ENCODE results near the gene MEGF6. TPM values are rescaled to one million over a fixed set of nuclear protein-coding genes. Genes with fewer than 3 reads are reported as not detected.

Gene MEGF6
- total RNA-seq, 1 donor from 2014 or later: 57.1 TPM

DNA sequence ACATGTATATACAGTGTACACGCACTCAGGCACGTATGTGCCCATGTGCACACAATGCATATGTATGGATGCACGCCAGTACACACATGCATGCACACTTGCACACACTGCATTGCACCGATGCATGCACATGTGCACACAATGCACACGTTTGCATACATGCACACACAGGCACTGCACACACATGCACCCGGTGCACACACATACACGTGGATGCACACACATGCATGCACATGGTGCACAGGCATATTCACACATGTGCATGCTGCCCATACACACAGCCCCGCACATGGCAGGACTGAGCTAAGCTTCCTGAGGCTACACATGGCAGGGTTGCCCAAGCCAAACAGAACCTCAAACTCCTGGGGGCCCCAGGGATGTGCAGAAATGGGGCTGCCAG, 137.3 kb downstream of the MEGF6 start:
- no peak for DNase-seq
- Histone ChIP-seq H3K27me3 (ENCODE audit: low read depth) (no peaks in the 10 kb centered on the region), H3K4me1 (no peaks in the 10 kb centered on the region), H3K27ac (no peak overlapping the region), H3K36me3 (no peaks in the 10 kb centered on the region), H3K4me3 (no peak overlapping the region), H3K9me3 (no peaks in the 10 kb centered on the region)
- TF ChIP-seq, protein P1, sequence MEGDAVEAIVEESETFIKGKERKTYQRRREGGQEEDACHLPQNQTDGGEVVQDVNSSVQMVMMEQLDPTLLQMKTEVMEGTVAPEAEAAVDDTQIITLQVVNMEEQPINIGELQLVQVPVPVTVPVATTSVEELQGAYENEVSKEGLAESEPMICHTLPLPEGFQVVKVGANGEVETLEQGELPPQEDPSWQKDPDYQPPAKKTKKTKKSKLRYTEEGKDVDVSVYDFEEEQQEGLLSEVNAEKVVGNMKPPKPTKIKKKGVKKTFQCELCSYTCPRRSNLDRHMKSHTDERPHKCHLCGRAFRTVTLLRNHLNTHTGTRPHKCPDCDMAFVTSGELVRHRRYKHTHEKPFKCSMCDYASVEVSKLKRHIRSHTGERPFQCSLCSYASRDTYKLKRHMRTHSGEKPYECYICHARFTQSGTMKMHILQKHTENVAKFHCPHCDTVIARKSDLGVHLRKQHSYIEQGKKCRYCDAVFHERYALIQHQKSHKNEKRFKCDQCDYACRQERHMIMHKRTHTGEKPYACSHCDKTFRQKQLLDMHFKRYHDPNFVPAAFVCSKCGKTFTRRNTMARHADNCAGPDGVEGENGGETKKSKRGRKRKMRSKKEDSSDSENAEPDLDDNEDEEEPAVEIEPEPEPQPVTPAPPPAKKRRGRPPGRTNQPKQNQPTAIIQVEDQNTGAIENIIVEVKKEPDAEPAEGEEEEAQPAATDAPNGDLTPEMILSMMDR (IDR thresholded peaks at IDR 0.05): no peak
- ATAC-seq: no peak
- intact Hi-C loops (cut with DNase I): no loop called here

DNA sequence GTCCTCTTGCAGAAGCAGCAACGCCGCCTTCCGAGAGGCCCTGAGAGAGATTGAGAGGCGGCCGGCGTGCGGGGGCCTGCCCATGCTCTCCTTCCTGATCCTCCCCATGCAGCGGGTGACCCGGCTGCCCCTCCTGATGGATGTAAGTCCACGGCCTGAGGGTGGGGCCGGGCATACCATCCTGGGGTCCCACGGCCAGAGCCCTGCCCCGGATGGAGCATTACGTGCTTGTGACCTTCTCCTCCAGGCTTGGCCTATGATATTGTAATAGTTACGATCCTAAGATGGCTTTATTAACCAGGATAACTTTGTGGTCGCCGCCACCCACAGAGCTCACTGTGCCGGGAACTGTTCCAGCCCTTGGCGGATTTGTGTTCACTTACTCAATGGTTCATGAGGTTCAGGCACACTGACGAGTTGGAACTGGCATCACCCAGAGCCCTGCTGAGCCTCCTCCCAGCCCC, 137.9 kb downstream of the MEGF6 start:
- intact Hi-C loops (cut with DNase I): no loop called here
- TF ChIP-seq, protein P1 (IDR thresholded peaks at IDR 0.05): no peak
- DNase-seq (no peak), ATAC-seq (no peak)
- H3K9me3 ChIP-seq: no peaks in the 10 kb centered on the region
- H3K36me3 ChIP-seq: no peaks in the 10 kb centered on the region
- no peak overlapping the region for H3K27ac ChIP-seq
- no peak overlapping the region for H3K4me3 ChIP-seq
- no peaks in the 10 kb centered on the region for H3K4me1 ChIP-seq
- H3K27me3 ChIP-seq (ENCODE audit: low read depth): no peaks in the 10 kb centered on the region

- no peaks in the 10 kb centered on the region for H3K27me3 ChIP-seq (ENCODE audit: low read depth)
- H3K4me3 ChIP-seq: no peak overlapping the region
- ATAC-seq (no peak), DNase-seq (no peak)
- intact Hi-C loops (cut with DNase I): no loop called here
- H3K27ac ChIP-seq: no peak overlapping the region
- H3K36me3 ChIP-seq: no peaks in the 10 kb centered on the region
- H3K9me3 ChIP-seq: no peaks in the 10 kb centered on the region
- H3K4me1 ChIP-seq: no peaks in the 10 kb centered on the region
- TF ChIP-seq, protein P1 (IDR thresholded peaks at IDR 0.05): no peak
Observed at GRCh38 chr1:3472906-3473305, 138.4 kb downstream of the MEGF6 start.

DNA sequence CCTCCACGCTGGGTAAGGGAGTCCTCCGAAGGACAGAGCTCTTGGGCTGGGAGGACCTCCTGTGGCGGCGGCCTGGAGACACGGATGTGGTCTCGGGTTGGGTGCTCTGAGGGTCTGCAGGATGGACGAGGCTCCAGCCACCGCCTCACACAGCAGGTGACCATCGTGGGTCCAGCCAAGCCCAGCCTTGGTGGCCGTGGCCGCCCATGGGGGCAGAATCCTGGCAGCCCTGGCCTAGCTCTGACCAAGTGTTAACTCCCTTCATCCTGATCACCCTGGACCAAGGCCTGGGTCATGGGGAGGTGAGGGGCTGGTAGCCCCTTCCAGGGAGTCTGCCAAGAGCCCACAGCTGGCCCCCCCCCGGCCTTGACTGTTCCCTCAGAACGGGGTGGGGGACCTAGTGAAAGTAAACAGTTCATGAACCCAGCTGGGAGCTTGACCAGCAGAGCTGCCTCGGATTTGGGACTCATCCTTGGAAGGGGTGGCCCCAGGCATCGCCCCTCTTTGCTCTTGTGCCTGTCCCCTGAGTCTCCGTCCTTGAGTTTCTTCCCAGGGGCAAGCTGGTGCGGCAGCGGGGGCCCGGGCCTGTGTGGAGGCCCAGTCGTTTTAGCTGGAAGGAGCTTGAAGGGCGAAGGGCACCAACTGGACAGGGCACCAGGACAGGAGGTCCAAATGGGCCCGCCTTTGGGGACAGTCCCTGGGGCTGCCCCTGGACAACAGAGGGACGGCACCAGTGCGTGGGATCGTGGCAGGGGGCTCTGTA, 139.0 kb downstream of the MEGF6 start:
- ATAC-seq: no peak
- Histone ChIP-seq H3K27me3 (ENCODE audit: low read depth) (no peaks in the 10 kb centered on the region), H3K4me3 (no peak overlapping the region), H3K4me1 (no peaks in the 10 kb centered on the region), H3K27ac (no peak overlapping the region), H3K9me3 (no peaks in the 10 kb centered on the region), H3K36me3 (no peaks in the 10 kb centered on the region)
- TF ChIP-seq, protein P1 (IDR thresholded peaks at IDR 0.05): no peak
- intact Hi-C loops (cut with DNase I): no loop called here
- no peak for DNase-seq

DNA sequence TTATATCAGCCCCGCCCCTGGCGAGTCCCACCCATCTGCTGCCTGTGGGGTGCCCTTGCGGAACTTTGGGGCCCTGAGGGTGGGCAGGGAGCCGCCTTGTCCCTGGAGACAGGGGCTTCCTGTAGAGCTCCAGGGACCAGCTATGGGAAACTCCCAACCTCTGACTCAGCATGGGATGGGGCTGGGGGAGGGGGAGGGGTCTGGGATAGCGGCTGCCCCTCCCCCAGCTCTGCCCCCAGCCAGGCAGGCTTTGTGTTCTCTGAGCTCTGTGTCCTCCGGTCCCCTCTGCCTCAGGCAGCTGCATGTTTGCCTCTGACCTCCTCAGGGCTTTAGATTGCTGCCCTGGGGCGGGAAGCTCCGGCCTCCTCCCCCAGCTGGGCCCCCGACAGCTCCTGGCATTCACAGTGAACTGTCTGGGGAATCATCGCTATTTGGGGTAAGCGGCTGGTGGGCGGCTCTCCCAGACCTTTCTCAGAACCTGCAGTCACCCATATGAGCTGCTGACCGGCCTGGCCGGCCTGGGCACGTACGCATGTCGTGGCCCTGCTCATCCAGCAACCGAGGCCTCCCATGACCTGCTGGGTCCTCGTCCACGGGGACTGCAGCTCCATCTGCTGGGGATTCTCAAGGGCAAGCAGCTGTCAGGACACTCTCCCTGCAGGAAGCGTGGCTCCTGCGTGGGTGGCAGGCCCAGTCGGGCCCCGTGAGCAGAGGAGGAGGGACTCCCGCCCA, 139.8 kb downstream of the MEGF6 start:
- Histone ChIP-seq H3K27me3 (ENCODE audit: low read depth) (no peaks in the 10 kb centered on the region), H3K9me3 (no peaks in the 10 kb centered on the region), H3K27ac (no peak overlapping the region), H3K4me3 (no peak overlapping the region), H3K4me1 (no peaks in the 10 kb centered on the region), H3K36me3 (no peaks in the 10 kb centered on the region)
- intact Hi-C loops (cut with DNase I): no loop called here
- peak; percentile 47 for DNase-seq
- ATAC-seq: no peak
- TF ChIP-seq, protein P1 (IDR thresholded peaks at IDR 0.05): peak; percentile 29

Data from lower lobe of right lung (tissue), 2 donors.